GM18508 (cell line): ENCODE measurements around the gene YARS2.
A peak's percentile ranks its signal among the peaks of the same experiment; 100 is the strongest.

ENCODE experiments used
- ATAC-seq: cut with Tn5 transposase; IDR thresholded peaks from one replicate; pipeline ENCODE4 v1.9.1; 2021; ENCODE audit warnings: moderate number of reproducible peaks; ENCODE audit not compliant: insufficient read depth, unreplicated experiment

YARS2 gene

DNA sequence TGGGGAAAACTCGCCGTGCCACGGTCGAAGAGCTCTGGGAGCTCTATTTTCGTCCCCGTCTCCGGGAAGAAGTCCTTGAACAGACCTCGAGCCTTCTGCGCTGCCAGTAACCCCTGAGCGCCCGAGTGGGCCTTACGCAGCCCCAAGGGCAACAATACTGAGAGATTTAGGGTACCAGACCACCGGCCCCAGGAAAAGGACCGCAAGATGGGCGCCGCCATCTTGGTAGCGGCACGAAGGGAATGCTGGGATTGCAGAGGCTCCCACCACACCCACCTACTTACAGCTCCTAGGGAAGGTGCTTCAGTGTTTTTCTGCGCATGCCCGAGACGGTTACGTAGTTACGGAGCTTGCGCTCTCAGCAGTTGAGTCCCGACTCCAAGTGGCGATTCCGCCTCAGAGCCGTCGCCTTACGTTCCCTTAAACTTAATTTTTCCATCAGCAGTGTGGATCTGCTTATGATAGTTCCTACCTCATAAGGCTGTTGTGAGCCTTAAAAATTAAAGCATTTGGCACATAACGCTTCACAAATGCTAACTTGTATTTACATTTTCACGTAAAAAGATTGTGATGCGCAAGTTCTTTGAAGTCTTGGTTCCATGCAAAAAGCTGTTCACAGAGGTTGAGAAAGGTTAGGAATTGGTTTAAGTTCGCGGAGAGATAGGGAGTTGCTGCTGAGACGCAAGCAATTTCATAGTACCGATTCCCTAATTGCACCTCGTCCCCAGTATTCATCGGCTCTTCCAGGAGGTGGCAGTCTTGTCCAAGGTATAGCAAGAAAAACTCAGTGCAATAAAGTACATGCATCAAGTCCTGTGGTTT, at the start of gene YARS2:
Gene YARS2 (minus strand): TSS at position 244 of the 822 bp plus-strand sequence. CDS start 23 bp downstream, at position 221.
- peak; percentile 85 for ATAC-seq

DNA sequence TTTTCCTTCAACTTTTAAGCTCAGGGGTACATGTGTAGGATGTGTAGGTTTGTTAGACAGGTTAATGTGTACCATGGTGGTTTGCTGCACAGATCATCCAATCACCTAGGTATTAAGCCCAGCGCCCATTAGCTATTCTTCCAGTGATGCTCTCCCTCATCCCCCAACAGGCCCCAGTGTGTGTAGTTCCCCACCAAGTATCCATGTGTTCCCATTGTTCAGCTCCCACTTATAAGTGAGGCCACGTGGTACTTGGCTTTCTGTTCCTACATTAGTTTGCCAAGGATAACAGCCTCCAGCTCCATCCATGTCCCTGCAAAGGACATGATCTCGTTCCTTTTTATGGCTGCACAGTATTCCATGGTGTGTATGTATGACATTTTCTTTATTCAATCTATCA, 48.6 kb upstream of the YARS2 start:
- ATAC-seq: no peak

DNA sequence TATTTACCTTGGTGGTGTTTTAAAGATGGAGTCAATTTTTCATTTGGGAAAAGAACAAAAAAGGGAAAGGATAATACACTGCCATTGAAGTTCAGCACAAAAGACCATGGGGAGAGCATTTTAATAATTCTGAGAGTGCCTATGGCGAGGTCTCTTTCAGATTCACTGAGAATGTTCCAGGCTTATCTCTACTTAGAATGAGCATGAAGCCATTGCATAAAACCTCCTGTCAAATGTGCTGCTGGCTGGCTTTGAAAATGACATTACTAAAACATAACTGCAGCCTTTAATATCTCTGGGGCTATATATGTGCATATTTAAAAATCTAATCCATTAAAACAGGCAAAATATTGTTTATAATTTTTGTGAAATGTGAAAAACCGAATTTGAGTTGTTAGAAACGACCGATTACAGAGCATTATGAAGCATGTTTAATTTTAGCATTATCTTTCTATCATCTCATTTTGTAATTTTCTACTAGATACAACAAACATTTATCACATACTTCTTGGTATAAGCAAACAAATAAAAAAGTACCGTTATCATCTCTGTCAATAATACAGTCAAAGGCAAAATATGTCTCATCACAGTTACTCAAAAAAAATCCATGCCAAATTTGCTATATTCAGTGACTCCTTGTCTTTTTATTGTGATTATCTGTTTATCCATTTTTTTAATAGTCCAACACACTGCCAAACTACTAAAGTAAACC, 45.7 kb upstream of the YARS2 start:
- ATAC-seq: no peak

DNA sequence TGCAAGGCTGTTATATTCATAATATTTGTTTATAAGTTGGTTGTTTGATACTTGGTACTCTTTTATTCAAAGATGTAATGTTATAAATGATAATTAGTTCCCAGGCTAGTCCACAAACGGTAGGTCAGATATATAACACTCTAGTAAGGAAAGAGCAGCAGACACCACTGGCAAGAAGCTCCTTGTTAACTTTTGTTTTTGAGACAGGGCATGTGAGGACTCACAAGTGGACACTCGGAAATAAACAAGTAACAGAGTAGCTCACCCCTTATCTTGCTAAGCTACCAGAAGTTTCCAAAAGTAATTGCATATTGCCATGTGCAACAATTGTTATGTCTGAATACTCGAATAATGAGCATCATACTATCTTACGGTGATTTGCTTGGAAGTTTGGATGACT, 38.6 kb upstream of the YARS2 start:
- ATAC-seq: no peak

DNA sequence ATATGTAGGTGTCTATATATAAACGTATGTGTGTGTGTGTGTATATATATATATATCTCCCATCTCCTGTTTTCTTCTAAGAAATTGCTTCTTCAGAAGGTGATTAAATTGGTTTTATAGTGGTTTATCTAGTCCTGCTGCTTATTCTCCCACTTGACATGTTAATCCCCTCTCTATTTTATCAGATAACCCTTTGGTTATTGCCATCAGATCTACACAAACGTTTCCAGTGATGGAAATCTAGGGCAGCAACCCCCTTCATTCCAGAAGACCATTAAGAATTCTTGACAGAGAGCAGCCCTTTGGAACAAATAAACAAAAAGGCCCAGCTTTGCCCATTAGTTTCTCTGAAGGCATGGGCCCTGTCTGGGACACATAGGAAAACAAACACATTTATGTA, 34.2 kb upstream of the YARS2 start:
- no peak for ATAC-seq

DNA sequence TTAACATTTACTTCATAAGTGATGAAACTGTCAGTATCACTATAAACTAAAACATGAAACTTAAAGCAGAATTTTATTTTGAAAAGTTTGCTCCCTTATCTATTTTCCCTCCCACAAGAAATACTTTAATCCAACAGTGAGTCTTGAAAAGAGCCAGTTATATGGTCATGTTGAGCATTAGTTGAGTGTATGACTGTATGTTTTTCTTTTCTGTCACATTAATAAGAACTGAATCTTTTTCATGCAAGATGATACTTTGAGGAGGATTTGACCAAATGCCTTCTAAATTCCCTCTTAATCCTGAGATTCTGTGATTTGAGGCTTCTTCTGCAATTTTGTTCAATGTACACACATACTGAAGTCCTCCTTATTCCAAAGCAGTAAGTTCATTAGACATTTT, 33.7 kb upstream of the YARS2 start:
- ATAC-seq: no peak

DNA sequence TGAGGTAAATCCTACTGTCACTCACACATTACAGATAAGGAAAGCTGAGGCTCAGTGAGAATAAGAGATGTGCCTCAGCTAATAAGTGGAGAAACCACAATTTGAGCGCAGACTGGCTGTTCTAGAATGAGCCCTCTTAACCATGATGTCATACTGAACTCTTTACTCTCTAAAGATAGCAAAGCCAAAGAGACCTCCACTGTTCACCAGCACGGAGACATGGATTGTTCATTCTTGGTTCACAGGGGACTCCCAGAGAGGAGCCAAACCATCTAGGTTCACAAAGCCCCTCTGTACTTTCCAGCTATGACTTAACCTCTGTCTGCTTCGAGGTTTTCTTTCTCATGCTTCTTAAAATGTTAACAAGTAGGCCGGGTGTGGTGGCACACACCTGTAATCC, 32.7 kb upstream of the YARS2 start:
- no peak for ATAC-seq

DNA sequence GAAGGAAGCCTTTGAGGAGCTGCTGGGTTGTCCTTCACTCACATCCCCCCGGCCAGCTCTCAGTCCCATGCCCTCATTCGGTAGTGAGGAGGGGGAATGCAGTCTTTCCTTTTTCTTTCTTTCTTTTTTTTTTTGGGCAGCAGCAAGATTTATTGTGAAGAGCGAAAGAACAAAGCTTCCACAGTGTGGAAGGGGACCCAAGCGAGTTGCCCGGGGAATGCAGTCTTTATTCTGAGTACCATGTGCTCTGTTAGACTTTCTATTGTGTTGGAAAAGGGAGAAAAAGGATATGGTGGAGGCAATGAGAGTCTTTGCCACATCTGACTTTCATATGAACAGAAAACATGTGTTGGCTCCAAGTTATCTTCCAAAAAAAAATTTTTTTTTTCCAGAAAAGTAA, 29.9 kb upstream of the YARS2 start:
- no peak for ATAC-seq

DNA sequence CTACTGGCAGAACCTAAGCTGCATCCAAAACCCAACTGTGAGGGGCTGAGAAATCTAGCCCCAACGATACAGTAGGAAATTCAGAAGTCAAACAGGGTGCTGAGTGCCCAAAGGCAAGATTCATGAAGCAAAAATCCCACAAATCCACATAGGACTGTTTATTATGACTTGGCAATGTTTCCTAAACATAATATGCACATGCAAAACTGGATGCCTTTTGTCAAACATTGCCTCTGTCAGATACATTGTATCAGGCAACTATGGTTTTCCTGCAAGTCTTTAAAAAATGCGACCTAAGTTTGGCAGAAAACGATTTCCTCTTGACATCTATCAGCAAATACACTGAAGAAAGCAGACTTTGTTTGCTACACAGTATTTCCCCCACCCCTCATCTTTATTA, 27.3 kb upstream of the YARS2 start:
- ATAC-seq: no peak

DNA sequence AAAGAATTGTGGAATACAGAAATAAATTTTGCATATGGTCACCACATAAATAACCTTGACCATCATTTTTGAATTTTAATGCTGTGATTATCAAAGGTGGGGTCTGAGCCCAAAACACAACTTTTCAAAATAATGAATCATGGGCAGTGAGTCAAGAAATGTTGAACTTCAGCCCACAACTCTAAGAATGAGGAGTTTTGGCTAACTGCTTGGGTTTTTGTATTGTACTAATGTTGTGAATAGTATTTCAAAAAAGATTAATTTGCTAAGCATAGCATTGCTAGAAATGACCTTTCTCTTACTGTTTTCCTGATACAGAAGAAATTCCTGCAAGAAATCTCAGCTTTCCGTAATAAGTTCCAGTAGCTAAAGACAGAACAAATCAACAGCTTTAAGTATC, 24.4 kb upstream of the YARS2 start:
- no peak for ATAC-seq

DNA sequence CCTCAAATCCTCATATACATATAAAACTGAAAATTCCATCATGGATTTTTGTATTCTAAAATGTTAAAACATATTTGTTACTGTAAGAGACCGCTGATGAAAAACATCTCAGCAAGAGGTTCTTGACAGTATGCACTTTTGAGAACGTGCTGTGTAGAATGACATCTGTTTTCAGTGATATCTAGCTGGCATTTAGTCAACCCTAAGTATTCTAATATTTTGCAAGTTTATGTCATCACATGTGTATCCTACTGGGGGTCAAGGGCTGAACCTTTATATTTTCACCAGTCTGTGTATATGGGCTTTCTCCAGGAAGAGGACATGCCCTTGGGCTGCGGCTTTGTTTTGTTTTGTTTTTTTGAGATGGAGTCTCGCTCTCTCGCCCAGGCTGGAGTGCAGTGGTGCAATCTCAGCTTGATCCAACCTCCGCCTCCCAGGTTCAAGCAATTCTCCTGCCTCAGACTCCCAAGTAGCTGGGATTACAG, 22.0 kb upstream of the YARS2 start:
- no peak for ATAC-seq

DNA sequence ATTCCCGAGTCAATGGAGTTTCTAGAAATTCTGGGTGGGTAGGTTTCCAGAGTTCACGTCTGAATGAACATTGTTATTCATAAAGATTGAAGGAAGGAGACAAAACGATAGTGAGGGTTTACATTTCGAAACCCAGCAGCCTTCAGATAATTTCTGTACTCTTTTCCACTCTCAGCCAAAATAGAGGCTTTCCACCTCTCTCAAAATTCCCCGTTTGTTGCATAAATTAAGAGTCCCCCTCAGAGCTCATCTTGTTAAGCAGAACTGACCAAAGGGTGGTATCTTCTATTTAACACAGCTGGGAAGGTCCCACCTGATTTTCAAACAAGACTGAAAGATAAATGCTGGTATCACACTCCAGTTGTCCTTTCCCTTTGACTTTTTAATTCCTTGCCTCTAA, 21.5 kb upstream of the YARS2 start:
- ATAC-seq: no peak

DNA sequence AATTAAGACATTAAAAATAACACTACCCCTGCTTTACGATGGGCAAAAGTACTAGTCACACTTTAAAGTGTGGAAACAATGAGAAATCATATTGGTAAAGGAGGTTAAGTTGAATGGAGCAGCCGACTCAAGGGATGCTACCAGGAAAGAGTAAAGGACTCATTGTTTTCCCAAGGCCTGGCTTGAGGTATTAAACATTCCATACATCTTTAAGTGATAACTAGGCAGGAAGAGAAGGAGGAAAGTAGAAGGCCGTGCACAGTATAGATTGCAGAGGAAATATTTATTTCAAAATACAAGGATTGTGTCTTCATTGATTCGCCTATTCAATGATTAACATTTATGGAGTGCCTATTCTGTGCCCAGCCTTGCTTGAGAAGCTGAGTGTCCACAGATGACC, 20.6 kb upstream of the YARS2 start:
- no peak for ATAC-seq

DNA sequence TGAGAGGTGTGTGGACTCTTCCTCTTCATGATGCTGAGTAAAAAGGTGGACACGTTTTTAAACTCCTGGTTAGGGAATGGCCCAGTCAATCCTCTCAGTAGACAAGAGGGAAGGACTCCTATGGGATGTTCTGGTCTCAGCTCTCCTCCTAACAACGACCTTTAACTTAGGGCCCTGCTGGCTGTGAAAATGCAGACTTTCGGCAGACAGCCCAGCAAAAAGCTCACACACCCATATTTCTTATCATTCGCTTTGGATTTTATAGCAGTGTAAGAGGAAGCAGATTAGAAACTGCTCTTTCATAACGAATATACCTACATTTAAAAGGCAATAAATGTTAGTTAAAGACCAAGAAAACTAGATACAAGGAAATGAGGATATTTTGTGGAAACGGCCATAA, 18.0 kb upstream of the YARS2 start:
- ATAC-seq: no peak

DNA sequence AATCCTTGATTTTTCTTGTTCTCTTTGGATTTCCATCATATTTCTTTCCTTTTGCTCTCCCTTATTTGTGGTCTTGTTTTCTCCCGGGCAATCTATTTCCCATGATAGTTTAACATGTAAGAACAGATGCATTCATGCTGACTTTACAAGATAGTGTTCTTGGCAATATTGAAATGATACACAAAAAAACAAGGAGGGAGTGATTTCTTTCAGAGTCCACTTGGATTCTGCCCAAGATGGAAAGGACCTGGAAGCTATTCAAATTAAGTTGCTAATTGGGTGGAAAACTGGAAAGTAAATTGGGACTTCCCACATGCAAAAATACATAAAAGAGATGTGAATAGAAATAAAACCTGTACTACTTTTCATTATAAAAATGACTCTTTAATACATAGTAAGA, 14.4 kb upstream of the YARS2 start:
- no peak for ATAC-seq

DNA sequence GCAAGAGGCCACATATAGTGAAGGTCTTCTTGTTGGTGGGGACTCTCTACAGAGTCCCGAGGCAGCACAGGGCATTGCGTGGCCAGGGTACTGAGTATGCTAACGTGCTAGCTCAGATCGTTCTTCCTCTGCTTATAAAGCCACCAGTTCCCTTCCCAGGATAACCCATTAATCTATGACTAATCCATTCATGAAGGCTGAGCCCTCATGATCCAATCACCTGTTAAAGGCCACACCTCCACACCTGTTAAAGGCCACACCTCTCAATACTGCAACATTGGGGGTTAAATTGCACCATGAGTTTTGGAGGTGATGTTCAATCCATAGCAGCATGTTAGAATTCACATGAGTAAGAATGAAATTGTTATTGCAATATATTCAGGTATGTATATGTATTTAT, 12.8 kb upstream of the YARS2 start:
- no peak for ATAC-seq

DNA sequence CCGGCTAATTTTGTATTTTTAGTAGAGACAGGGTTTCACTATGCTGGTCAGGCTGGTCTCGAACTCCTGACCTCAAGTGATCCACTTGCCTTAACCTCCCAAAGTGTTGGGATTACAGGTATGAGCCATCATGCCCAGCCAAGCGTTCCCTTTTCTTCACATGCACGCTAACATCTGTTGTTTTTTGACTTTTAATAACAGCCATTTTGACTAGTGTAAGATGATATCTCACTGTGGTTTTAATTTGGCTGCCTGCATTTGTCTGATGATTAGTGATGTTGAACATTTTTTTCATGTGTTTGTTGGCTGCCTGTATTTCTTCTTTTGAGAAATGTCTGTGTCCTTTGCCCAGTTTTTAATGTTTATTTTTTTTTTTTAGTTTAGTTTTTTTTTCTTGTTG, 10.2 kb upstream of the YARS2 start:
- no peak for ATAC-seq

DNA sequence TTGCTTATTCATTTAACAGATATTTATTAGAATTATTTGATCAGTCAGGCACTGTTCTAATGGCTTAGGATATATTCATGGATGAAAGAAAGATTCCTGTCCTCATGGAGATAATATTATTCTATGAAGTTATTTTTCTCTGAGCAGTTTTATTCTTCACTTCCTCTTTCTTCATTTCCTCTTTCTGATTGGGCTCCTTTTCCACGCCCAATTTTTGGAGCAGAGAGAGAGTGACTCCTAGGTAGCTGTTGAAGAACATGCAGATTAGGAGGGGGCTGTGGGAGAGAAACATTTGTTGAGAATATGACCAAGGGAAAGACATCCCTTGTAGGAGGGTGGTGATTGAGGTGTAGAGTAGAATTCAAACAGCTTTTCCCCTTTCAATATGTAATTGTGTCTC, 6.0 kb upstream of the YARS2 start:
- ATAC-seq: no peak

DNA sequence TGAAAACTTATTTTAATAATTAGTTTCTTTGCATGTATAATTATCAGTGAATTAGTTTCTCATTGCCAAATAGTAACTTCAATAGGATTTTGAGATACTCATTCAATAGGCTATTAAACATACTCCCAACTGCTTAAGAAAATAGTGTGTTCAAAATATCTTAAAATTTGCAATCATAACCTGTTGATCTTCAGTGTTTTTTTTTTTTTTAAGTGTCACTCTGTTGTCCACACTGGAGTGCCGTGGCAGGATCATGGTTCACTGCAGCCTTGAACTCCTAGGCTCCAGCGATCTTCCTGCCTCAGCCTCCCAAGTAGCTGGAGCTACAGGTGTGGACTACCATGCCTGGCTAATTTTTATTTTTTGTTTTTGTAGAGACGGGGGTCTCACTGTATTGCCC, 1.5 kb upstream of the YARS2 start:
- no peak for ATAC-seq

DNA sequence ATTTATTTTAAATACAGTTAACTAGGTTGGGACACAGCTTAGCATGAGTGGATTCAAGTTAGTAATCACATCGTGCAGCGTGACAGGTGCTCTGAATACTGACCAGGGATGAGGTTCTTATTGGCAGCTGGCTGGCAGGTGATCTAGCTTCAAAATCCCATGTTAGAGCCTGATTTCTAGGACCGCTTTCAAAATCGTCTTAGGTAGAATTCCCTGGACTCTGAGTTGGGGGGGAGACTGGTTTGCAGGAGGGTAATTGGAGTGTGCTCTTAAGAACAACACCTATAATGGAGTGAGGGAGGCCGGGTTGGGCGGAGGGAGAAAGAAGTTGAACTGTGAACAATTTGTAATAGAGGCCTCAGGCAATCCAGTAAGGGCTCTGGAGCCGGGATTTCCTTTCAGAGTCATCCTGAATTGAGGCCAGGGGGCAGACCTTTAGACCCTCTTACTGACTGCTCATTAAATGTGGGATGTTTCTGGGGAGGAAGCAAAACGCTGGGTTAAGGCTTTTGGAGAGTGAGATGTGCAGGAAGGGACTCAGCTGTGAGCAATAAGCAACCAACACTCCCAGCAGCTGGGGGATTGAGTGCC, 874 bp upstream of the YARS2 start:
- ATAC-seq: no peak

DNA sequence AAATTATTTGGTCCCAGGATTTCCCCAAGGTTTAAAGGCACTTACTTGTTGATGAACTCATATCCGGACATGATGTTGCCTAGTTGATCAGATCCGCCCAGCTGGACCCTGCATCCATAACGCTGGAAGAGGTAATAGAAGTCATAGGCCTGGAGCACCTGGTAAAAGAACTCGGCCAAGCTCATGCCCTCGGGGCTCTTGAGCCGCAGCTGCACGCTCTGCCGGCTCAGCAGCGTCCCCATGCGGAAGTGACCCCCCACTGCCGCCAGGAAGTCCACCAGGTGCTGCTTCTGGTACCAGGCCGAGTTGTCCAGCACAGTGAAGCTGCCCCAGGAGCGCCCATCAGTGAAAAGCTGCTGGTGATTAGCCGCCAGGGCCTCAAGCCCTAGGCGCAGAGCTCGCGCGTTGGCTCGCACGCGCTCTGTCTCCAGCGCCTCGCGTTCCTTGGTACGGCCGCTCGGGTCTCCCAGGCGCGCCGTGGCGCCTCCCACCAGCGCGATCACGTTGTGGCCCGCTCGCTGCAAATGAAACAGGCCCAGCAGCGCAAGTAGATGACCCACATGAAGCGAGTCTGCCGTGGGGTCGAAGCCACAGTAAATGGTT, 545 bp downstream of the YARS2 start:
- peak; percentile 48 for ATAC-seq
